ENCODE results near the gene LIPC.

LIPC gene

DNA sequence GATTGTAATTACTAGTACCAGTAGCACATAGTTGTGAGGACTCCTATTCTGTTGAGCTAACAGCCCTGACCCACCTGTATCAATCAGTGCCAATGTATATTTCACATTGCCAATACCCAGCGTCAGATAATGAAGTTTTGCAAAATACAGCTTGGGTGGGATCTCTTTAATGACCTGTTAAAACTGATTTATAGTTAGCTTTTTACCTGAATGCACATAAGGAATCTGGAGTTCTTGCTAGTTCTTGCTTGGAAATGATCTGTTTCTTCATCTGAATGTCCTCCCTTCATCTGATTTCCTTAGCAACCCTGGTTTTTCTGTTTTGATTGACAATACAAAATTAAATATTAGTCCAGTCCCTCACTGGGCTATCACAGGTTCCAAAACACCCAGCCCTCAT, 62.8 kb downstream of the LIPC start:
- TF ChIP-seq ZNF704 (tag by site-specific recombination; IDR thresholded peaks at IDR 0.05) (no peak), ZNF311 (tag by site-specific recombination; IDR thresholded peaks at IDR 0.05; ENCODE audit: borderline replicate concordance) (no peak), ZNF623 (tag by site-specific recombination; IDR thresholded peaks at IDR 0.05) (no peak), ZNF529 (tag by site-specific recombination; IDR thresholded peaks at IDR 0.05; ENCODE audit: insufficient replicate concordance) (no peak), GLIS1 (tag by site-specific recombination; IDR thresholded peaks at IDR 0.05) (no peak), ZNF146 (tag by site-specific recombination; IDR thresholded peaks at IDR 0.05) (no peak), ZNF785 (tag by site-specific recombination; IDR thresholded peaks at IDR 0.05) (no peak), ZNF133 (tag by site-specific recombination; IDR thresholded peaks at IDR 0.05) (no peak), ZNF140 (tag by site-specific recombination; IDR thresholded peaks at IDR 0.05) (no peak), ZNF362 (tag by site-specific recombination; IDR thresholded peaks at IDR 0.05) (no peak)
- CTCF ChIA-PET: no interaction called here
- POLR2A ChIA-PET: no interaction called here

DNA sequence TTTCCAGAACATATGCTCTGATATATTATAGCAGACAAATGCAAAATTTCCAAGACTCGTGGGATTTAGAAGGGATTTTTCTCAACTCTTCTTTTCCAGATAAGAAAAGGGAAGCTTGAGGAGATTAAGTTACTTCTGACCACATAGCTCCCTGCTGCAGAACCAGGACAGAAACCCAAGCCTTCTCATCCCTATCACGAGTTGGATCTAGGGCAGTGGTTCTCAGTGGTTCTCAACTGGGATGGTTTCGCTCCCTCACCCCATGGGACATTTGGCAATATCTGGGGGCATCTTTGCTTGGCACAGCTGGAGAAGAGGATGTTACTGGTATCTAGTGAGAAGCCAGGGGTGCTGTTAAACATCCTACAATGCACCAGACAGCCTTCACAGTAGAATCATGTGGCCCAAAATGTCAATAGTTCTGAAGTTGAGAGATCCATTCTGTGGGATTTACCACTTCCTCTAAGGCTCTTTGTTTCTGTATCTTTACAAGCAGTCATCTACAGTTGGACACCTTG, 64.2 kb downstream of the LIPC start:
- Histone ChIP-seq H3K9me3 (ENCODE audit: control insufficient read depth, insufficient read depth, low read depth, low read length) (no peaks in the 10 kb centered on the region), H3K4me3 (ENCODE audit: low read depth, low read length) (no peak overlapping the region), H3K36me3 (ENCODE audit: control insufficient read depth in 2 of 2, insufficient read depth in 1 of 2, low read length in 2 of 2) (no peaks in the 10 kb centered on the region), H3K27ac (ENCODE audit: extremely low read depth, low read depth, low read length) (no peak overlapping the region), H3K4me1 (ENCODE audit: control insufficient read depth, insufficient read depth, low read length) (no peaks in the 10 kb centered on the region)
- CTCF ChIA-PET: no interaction called here
- TF ChIP-seq ZNF529 (tag by site-specific recombination; IDR thresholded peaks at IDR 0.05; ENCODE audit: insufficient replicate concordance): no peak
- TF ChIP-seq ZNF18 (tag by site-specific recombination; IDR thresholded peaks at IDR 0.05): no peak
- no peak for TF ChIP-seq ZNF416 (tag by site-specific recombination; IDR thresholded peaks at IDR 0.05)
- TF ChIP-seq ZNF214 (tag by site-specific recombination; IDR thresholded peaks at IDR 0.05; ENCODE audit: borderline replicate concordance): no peak
- no peak for TF ChIP-seq ZBTB8A (tag by site-specific recombination; IDR thresholded peaks at IDR 0.05)
- no peak for TF ChIP-seq GFI1B (tag by site-specific recombination; IDR thresholded peaks at IDR 0.05)
- no peak for TF ChIP-seq FEZF1 (tag by site-specific recombination; IDR thresholded peaks at IDR 0.05)
- no peak for TF ChIP-seq ZNF600 (tag by site-specific recombination; IDR thresholded peaks at IDR 0.05)
- POLR2A ChIA-PET: no interaction called here

More for the DNA sequence above, 62.8 kb downstream of the LIPC start:
- no peak overlapping the region for H3K4me3 ChIP-seq (ENCODE audit: low read depth, low read length)
- no peak overlapping the region for H3K27ac ChIP-seq (ENCODE audit: extremely low read depth, low read depth, low read length)
- no peaks in the 10 kb centered on the region for H3K4me1 ChIP-seq (ENCODE audit: control insufficient read depth, insufficient read depth, low read length)
- H3K9me3 ChIP-seq (ENCODE audit: control insufficient read depth, insufficient read depth, low read depth, low read length): no peaks in the 10 kb centered on the region
- no peaks in the 10 kb centered on the region for H3K36me3 ChIP-seq (ENCODE audit: control insufficient read depth in 2 of 2, insufficient read depth in 1 of 2, low read length in 2 of 2)

DNA sequence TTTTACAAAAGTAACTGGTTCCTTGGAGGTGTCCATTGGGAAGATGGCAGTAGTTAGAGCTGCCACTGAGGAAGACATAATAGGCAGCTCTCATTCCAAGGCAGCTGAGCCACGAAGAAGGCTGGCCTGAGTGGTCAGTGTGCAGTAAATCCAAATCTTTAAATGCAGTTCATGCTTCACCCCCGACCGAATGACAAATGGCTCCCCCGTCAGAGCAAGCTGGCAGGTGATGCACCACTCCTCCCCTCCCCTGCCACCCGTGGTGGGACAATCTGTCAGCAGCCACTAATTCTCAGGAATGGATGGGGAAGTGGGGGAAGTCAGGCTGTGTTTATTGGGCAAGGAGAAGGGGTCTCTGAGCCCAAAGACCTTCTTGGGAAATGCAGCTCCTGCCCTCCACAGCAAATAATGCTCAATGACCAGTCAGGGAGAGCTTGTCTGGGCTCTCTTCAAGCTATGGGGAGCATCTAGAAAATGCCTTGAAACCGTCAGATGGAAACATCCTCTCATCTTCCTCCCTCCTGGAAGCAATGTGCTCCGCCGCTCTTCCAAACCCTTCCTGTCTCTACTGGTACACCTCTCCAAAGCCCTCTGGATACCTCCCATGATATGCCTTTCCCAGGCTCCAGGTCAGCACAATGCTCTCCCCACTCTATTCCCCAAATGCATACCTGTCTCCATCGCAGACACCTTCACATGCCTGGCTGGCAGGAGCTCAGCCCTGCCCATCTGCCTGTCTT, 65.4 kb downstream of the LIPC start:
- H3K4me3 ChIP-seq (ENCODE audit: low read depth, low read length): no peak overlapping the region
- POLR2A ChIA-PET: no interaction called here
- H3K27ac ChIP-seq (ENCODE audit: extremely low read depth, low read depth, low read length): no peak overlapping the region
- no peaks in the 10 kb centered on the region for H3K36me3 ChIP-seq (ENCODE audit: control insufficient read depth in 2 of 2, insufficient read depth in 1 of 2, low read length in 2 of 2)
- H3K9me3 ChIP-seq (ENCODE audit: control insufficient read depth, insufficient read depth, low read depth, low read length): no peaks in the 10 kb centered on the region
- no peaks in the 10 kb centered on the region for H3K4me1 ChIP-seq (ENCODE audit: control insufficient read depth, insufficient read depth, low read length)
- CTCF ChIA-PET: no interaction called here
- TF ChIP-seq ZNF654 (tag by site-specific recombination; IDR thresholded peaks at IDR 0.05; ENCODE audit: low read depth) (no peak), ZNF433 (tag by site-specific recombination; IDR thresholded peaks at IDR 0.05; ENCODE audit: low read depth) (no peak), ZNF311 (tag by site-specific recombination; IDR thresholded peaks at IDR 0.05; ENCODE audit: borderline replicate concordance) (no peak), ZNF785 (tag by site-specific recombination; IDR thresholded peaks at IDR 0.05) (no peak), IKZF3 (tag by site-specific recombination; IDR thresholded peaks at IDR 0.05) (no peak), ZBTB7A (tag by site-specific recombination; IDR thresholded peaks at IDR 0.05; ENCODE audit: low read depth) (no peak), TRIM28 (IDR thresholded peaks at IDR 0.05; ENCODE audit: borderline replicate concordance, low read length) (no peak), ZBTB10 (tag by site-specific recombination; IDR thresholded peaks at IDR 0.05) (no peak), WT1 (tag by site-specific recombination; IDR thresholded peaks at IDR 0.05) (no peak)

All from HEK293 (cell line).